Neuronal stem cell (in vitro differentiated cells): Measurements from ENCODE around the gene RPL27A. TPM values are rescaled to one million over a fixed set of nuclear protein-coding genes. Genes with fewer than 3 reads are reported as not detected.

ENCODE experiments used
- DNase-seq: peaks from one replicate; pipeline ENCODE4 v3.0.0-alpha.2; 2013; ENCODE audit warnings: low spot score
- H2AFZ ChIP-seq: one replicate; pipeline ENCODE4 v1.6.1; 2013; ENCODE audit warnings: mild to moderate bottlenecking, low read length, inconsistent platforms
- H2AK5ac ChIP-seq: 2 replicates; pipeline ENCODE4 v1.6.1; 2013; ENCODE audit warnings: low read depth, mild to moderate bottlenecking, inconsistent platforms, low read length, moderate library complexity, mixed read lengths
- H2BK120ac ChIP-seq: 2 replicates; pipeline ENCODE4 v1.6.1; 2013; ENCODE audit warnings: low read depth, mild to moderate bottlenecking, inconsistent platforms, low read length, moderate library complexity, mixed read lengths
- H2BK12ac ChIP-seq: one replicate; pipeline ENCODE4 v1.6.1; 2013; ENCODE audit warnings: low read length, inconsistent platforms
- H2BK15ac ChIP-seq: 2 replicates; pipeline ENCODE4 v1.6.1; 2013; ENCODE audit warnings: mild to moderate bottlenecking, low read length, inconsistent platforms, mixed read lengths
- H2BK5ac ChIP-seq: one replicate; pipeline ENCODE4 v1.6.1; 2013; ENCODE audit warnings: inconsistent platforms, mild to moderate bottlenecking, low read length, moderate library complexity
- H3K14ac ChIP-seq: one replicate; pipeline ENCODE4 v1.6.1; 2013; ENCODE audit warnings: low read length, inconsistent platforms
- H3K18ac ChIP-seq: 2 replicates; pipeline ENCODE4 v1.6.1; 2013; ENCODE audit warnings: low read length, inconsistent platforms
- H3K23ac ChIP-seq: 2 replicates; pipeline ENCODE4 v1.6.1; 2013; ENCODE audit warnings: low read depth, mild to moderate bottlenecking, mixed read lengths, low read length, inconsistent platforms; ENCODE audit not compliant: poor library complexity
- H3K27ac ChIP-seq: replicated peaks from 3 replicates; pipeline ENCODE4 v1.5.1; 2013; ENCODE audit warnings: low read length, inconsistent platforms
- H3K27me3 ChIP-seq, 3 experiments: 2 replicates each; pipeline ENCODE4 v1.6.1; 2013; ENCODE audit warnings: low read length in 3 of 3, mild to moderate bottlenecking in 2 of 3, inconsistent platforms in 1 of 3, low read depth in 1 of 3, mixed read lengths in 1 of 3, moderate library complexity in 1 of 3; ENCODE audit not compliant: control insufficient read depth in 3 of 3, insufficient read depth in 3 of 3
- H3K36me3 ChIP-seq, 2 donors: replicated peaks in 1 of 2; 2 replicates each; pipeline ENCODE4 v1.6.1; 2013; ENCODE audit warnings: low read length in 2 of 2; ENCODE audit not compliant: control insufficient read depth in 2 of 2, insufficient read depth in 2 of 2
- H3K4ac ChIP-seq: 2 replicates; pipeline ENCODE4 v1.6.1; 2013; ENCODE audit warnings: inconsistent platforms, mild to moderate bottlenecking, low read length, moderate library complexity
- H3K4me1 ChIP-seq, 2 donors: 1 replicate in 1 of 2; 2 replicates in 1 of 2; pipeline ENCODE4 v1.6.1; 2013; ENCODE audit warnings: low read length in 2 of 2, low read depth in 1 of 2; ENCODE audit not compliant: control insufficient read depth in 2 of 2, insufficient read depth in 1 of 2
- H3K4me2 ChIP-seq: one replicate; pipeline ENCODE4 v1.6.1; 2013; ENCODE audit warnings: mild to moderate bottlenecking, low read length, inconsistent platforms; ENCODE audit not compliant: insufficient read depth, poor library complexity, severe bottlenecking
- H3K4me3 ChIP-seq, 2 donors: 2 replicates each; pipeline ENCODE4 v1.5.1; 2013; ENCODE audit warnings: low read length in 2 of 2, mild to moderate bottlenecking in 2 of 2, inconsistent platforms in 1 of 2, moderate library complexity in 1 of 2
- H3K79me1 ChIP-seq: one replicate; pipeline ENCODE4 v1.6.1; 2013; ENCODE audit warnings: low read depth, mild to moderate bottlenecking, inconsistent platforms, low read length, moderate library complexity
- H3K9ac ChIP-seq: one replicate; pipeline ENCODE4 v1.6.1; 2013; ENCODE audit warnings: mild to moderate bottlenecking, low read depth, low read length, inconsistent platforms; ENCODE audit not compliant: poor library complexity
- H3K9me3 ChIP-seq, 2 donors: replicated peaks in 1 of 2; 2 replicates each; pipeline versions ENCODE3 to v1.6.1; 2013; ENCODE audit warnings: low read length in 2 of 2, mild to moderate bottlenecking in 2 of 2, inconsistent platforms in 1 of 2, low read depth in 1 of 2, mixed read lengths in 1 of 2, moderate library complexity in 1 of 2; ENCODE audit not compliant: control insufficient read depth in 2 of 2, insufficient read depth in 1 of 2
- H4K8ac ChIP-seq: one replicate; pipeline ENCODE4 v1.6.1; 2013; ENCODE audit warnings: low read depth, mild to moderate bottlenecking, inconsistent platforms, low read length, moderate library complexity
- H4K91ac ChIP-seq: one replicate; pipeline ENCODE4 v1.6.1; 2013; ENCODE audit warnings: low read length, low read depth, mild to moderate bottlenecking, inconsistent platforms; ENCODE audit not compliant: poor library complexity
- WGBS, 2 donors: extraction: QIAGEN DNeasy Blood & Tissue Kit; methylation state at CpG; one replicate each; pipeline ENCODE4 v1.1.7; 2013; ENCODE audit warnings: missing lambda C conversion rate in 2 of 2, mixed read lengths in 1 of 2; ENCODE audit not compliant: insufficient read length in 2 of 2, insufficient replicate concordance in 1 of 2; ENCODE audit errors: extremely low coverage in 2 of 2; 5-methylcytosine and 5-hydroxymethylcytosine counted together
- polyA plus RNA-seq, 2 experiments: library from polyadenylated mRNA; stranded (reverse); fragments of 200-250 nt; gene quantifications; one replicate each; pipeline ENCODE4 v1.2.3, GENCODE V29; 2013

RPL27A gene
- 2,211 TPM for polyA plus RNA-seq (2013, experiment 1 of 2)
- polyA plus RNA-seq (2013, experiment 2 of 2), result 2,173 TPM

GRCh38 chr11:8682303-8683114, at the start of gene RPL27A, which contains the start of gene TRIM66:
Gene RPL27A (plus strand): TSS chr11:8682792. CDS start chr11:8682814, 22 bp downstream.
Gene TRIM66 (minus strand): TSS chr11:8682665. CDS start chr11:8672274, 10,391 bp downstream.
- Histone ChIP-seq H2BK5ac (peak within 1 kb of the TSS; percentile 75), H2BK12ac (no peak within 1 kb of the TSS), H3K18ac (peak within 1 kb of the TSS; percentile 98), H3K14ac (peak within 1 kb of the TSS; percentile 77), H4K8ac (no peak within 1 kb of the TSS), H3K4me3 (peak within 1 kb of the TSS; percentile 92 to 98), H3K36me3 (peaks cover 18 to 42% of the 10 kb centered on the region in 2 donors), H2AFZ (peak within 1 kb of the TSS; percentile 88), H3K9ac (peak within 1 kb of the TSS; percentile 98), H2AK5ac (peak within 1 kb of the TSS; percentile 77), H3K4me2 (peak within 1 kb of the TSS; percentile 88), H3K27ac (peak within 1 kb of the TSS; percentile 97), H3K4me1 (peaks cover 7 to 15% of the 10 kb centered on the region in 2 donors), H3K27me3 (no peaks in the 10 kb centered on the region), H2BK15ac (peak within 1 kb of the TSS; percentile 81), H3K4ac (peak within 1 kb of the TSS; percentile 8), H3K23ac (peak within 1 kb of the TSS; percentile 98), H2BK120ac (no peak within 1 kb of the TSS), H4K91ac (peak within 1 kb of the TSS; percentile 50), H3K9me3 (no peaks in the 10 kb centered on the region), H3K79me1 (peaks cover 9% of the 10 kb centered on the region)
- WGBS, 2 donors, result no CpG with 5 or more reads among the region's 67 CpGs
- peak; percentile 95 for DNase-seq

- no peak overlapping the region for H2BK120ac ChIP-seq
- no peaks in the 10 kb centered on the region for H3K27me3 ChIP-seq
- H3K9me3 ChIP-seq, result peaks cover 3 to 11% of the 10 kb centered on the region in 2 donors
- no peak overlapping the region for H3K23ac ChIP-seq
- H3K79me1 ChIP-seq, result no peaks in the 10 kb centered on the region
- no peak overlapping the region for H3K27ac ChIP-seq
- no peak overlapping the region for H4K91ac ChIP-seq
- no peak overlapping the region for H3K9ac ChIP-seq
- no peaks in the 10 kb centered on the region for H3K4me1 ChIP-seq
- no CpG with 5 or more reads among the region's 6 CpGs for WGBS, 2 donors
- H3K18ac ChIP-seq, result no peak overlapping the region
- no peak overlapping the region for H3K4me3 ChIP-seq
- no peak overlapping the region for H3K4me2 ChIP-seq
- H3K14ac ChIP-seq, result no peak overlapping the region
- H4K8ac ChIP-seq, result no peak overlapping the region
- peaks cover 0 to 14% of the 10 kb centered on the region in 2 donors for H3K36me3 ChIP-seq
- DNase-seq, result no peak
- H2BK15ac ChIP-seq, result no peak overlapping the region
- H2AK5ac ChIP-seq, result no peak overlapping the region
- H2BK12ac ChIP-seq, result no peak overlapping the region
- no peak overlapping the region for H3K4ac ChIP-seq
- no peak overlapping the region for H2AFZ ChIP-seq
- H2BK5ac ChIP-seq, result no peak overlapping the region
Observed at GRCh38 chr11:8634498-8634897, 48.1 kb upstream of the RPL27A start.

GRCh38 chr11:8636127-8636526, 46.5 kb upstream of the RPL27A start:
- no peak for DNase-seq
- H3K23ac ChIP-seq, result no peak overlapping the region
- no peak overlapping the region for H3K4me3 ChIP-seq
- no peak overlapping the region for H2BK15ac ChIP-seq
- H3K14ac ChIP-seq, result no peak overlapping the region
- H2AK5ac ChIP-seq, result no peak overlapping the region
- no peak overlapping the region for H4K91ac ChIP-seq
- peaks cover 0 to 19% of the 10 kb centered on the region in 2 donors for H3K36me3 ChIP-seq
- H4K8ac ChIP-seq, result no peak overlapping the region
- no peaks in the 10 kb centered on the region for H3K27me3 ChIP-seq
- no peaks in the 10 kb centered on the region for H3K79me1 ChIP-seq
- H3K9ac ChIP-seq, result no peak overlapping the region
- H3K4me1 ChIP-seq, result peaks cover 0 to 9% of the 10 kb centered on the region in 2 donors
- no peak overlapping the region for H2AFZ ChIP-seq
- no peak overlapping the region for H2BK120ac ChIP-seq
- no peak overlapping the region for H2BK12ac ChIP-seq
- no peak overlapping the region for H2BK5ac ChIP-seq
- H3K4me2 ChIP-seq, result no peak overlapping the region
- no peak overlapping the region for H3K4ac ChIP-seq
- H3K18ac ChIP-seq, result no peak overlapping the region
- H3K27ac ChIP-seq, result no peak overlapping the region
- no CpG with 5 or more reads among the region's 2 CpGs for WGBS, 2 donors
- peaks cover 3 to 11% of the 10 kb centered on the region in 2 donors for H3K9me3 ChIP-seq

- peaks cover 0 to 10% of the 10 kb centered on the region in 2 donors for H3K4me1 ChIP-seq
- no peak overlapping the region for H2AK5ac ChIP-seq
- no peak overlapping the region for H3K9ac ChIP-seq
Observed at GRCh38 chr11:8638300-8638699, 44.3 kb upstream of the RPL27A start.

More at GRCh38 chr11:8638300-8638699, 44.3 kb upstream of the RPL27A start:
- no peaks in the 10 kb centered on the region for H3K27me3 ChIP-seq
- H3K18ac ChIP-seq, result no peak overlapping the region
- no peak overlapping the region for H2AFZ ChIP-seq
- H4K91ac ChIP-seq, result no peak overlapping the region
- WGBS, 2 donors, result no CpG with 5 or more reads among the region's 5 CpGs
- no peak for DNase-seq
- H3K36me3 ChIP-seq, result peaks cover 0 to 23% of the 10 kb centered on the region in 2 donors
- no peak overlapping the region for H3K4me2 ChIP-seq
- no peak overlapping the region for H3K23ac ChIP-seq
- H4K8ac ChIP-seq, result no peak overlapping the region
- H3K4me3 ChIP-seq, result no peak overlapping the region
- no peak overlapping the region for H2BK5ac ChIP-seq
- H3K27ac ChIP-seq, result no peak overlapping the region
- H2BK15ac ChIP-seq, result no peak overlapping the region
- no peak overlapping the region for H2BK120ac ChIP-seq
- H3K9me3 ChIP-seq, result peaks cover 3 to 11% of the 10 kb centered on the region in 2 donors
- no peak overlapping the region for H3K14ac ChIP-seq
- no peak overlapping the region for H2BK12ac ChIP-seq
- H3K4ac ChIP-seq, result no peak overlapping the region
- no peaks in the 10 kb centered on the region for H3K79me1 ChIP-seq
